ENCODE measurements around the gene CDX1.

The CDX1 gene

GRCh38 chr5:150184990-150185912 is 18.7 kb downstream of the CDX1 start:
- DNase-seq: no peak

GRCh38 chr5:150186137-150186536 is 19.6 kb downstream of the CDX1 start:
- no peak for DNase-seq

GRCh38 chr5:150186897-150187296 is 20.3 kb downstream of the CDX1 start:
- no peak for DNase-seq

DNA sequence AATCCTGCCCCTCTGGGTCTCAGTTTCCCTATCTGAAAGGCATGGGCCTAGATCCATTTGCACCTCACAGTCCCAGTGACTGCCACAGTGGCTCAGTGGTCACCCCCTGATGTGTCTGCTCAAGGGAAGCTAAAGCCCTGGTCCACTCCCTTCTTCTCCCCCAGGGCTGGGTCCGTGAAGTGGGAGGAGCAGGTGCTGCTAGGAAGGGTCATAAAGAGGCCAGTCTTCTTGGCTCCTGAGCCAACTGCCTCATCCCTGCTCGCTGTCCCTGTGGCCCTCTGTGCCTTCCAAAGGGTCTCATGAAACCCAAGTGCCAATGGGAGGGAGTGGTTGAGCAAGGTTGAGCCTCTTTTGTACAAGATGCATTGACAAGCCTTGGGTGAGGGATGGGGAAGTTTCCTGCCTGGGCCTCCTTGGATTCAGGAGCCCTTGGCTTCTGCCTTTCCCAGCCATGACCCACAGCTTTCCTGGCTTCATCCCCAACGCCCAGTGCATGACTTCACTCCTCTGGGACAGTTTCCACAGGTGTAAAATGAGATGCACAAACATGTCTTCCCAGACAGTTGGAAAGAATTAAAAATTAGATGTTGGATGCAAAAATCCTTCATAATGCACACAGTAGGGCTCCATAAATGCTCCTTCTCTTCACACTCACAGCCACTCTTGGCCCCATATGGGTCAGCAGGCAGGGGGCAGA is 21.7 kb downstream of the CDX1 start:
- no peak for DNase-seq

DNA sequence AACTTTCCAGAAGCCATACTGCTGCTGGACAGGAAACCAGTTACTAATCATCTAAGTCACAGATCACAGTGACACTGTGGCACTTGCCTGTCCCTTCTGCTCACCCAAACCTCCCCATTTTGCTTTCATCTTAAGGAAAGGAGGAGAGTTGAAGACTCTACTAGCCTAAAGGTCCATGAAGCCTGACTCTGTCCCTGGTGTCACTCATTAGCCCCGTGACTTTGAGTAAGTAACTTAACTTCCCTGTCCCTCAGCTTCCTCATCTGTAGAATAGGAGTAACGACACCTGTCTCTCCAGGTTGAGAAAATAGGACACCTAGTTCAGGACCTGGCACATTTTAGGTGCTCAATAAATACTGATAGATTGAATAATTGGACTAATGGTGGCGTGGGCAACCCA is 22.7 kb downstream of the CDX1 start:
- DNase-seq: no peak

DNA sequence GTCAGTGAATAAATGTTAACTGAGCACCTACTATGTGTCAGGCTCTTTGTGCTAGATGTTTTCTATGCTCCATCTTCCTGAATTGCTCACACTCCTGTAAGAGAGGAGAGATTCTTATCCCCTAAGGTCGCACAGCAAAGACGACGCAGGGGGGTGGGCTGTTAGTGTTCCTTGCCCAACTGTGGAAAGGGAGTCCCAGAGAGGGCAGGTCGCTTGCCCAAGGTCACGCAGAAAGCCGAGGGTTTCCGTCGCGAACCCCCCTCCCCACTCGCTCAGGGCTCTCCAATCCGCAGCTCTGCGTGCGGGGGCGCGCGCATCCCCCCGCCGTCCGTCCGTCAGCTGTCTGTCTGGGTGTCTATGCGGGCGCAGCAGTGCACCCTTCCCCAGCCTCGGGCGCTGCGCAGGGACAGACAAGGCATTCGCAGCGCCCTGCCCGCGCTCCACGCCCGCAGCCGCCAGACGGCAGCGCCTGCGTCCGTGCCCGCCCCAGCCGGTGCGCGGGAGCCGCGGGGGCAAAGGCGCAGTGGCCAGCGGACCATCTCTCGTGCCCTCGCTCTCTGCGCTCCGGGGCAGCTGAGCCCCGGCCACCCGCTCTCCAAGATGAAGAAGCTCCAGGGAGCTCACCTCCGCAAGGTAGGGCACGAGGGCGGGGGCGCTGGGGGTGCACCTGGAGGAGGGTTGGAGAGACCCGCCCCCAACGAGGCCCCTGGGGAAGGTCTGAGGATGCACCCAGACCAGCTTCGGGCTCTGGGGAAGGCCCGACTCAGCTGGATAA is 23.3 kb downstream of the CDX1 start, which contains the start of gene SLC6A7:
SLC6A7 (plus strand) TSS at position 335 of the 775 bp plus-strand sequence; CDS start at position 601, 266 bp downstream.
- no peak for DNase-seq

DNA sequence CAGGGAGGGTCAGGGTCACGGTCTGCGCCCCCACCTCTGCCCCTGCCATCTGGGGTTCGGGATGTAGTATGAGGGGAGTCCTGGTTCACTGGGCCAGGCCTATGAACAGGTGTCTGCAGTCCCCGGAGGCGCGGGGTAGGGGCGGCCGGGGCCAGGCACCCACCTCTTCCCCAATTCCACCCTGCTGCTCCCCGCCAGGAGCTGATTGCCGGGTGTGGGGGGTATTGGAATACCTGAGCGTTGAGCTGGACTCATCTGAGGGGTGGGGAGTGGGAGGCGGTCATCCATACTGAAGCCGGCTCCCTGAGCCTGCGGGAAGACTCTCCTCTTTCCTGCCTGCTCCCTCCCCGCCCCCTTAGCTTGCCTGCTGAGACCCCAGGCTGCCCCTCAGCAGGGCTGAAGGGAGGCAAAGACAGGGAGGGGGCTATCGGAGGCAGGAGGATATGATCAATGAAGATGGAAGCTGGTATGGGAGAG is 24.0 kb downstream of the CDX1 start:
- DNase-seq: no peak

- DNase-seq: no peak
These were observed 24.4 kb downstream of the CDX1 start for GRCh38 chr5:150190987-150191386.

DNA sequence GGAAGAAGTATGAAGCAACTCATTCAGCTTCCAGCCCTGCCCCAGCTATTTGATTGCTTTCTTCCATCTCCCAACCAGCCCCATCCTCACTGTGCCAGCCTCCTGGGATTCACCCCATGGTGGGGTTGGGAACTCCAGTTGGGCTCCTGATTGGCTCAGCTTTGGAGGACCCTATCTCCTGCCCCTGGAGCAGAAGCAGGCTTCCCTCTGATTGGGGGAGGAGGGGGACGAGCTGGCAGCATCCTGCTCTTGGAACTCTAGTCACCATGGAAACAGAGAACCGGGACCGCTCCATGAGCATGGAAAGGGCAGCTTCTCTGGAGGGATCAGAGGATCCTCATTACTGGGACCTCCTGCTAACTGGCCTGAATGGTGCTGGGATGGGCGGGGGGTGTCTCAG is 25.9 kb downstream of the CDX1 start:
- no peak for DNase-seq

GRCh38 chr5:150195736-150196485 is 29.3 kb downstream of the CDX1 start:
- no peak for DNase-seq

DNA sequence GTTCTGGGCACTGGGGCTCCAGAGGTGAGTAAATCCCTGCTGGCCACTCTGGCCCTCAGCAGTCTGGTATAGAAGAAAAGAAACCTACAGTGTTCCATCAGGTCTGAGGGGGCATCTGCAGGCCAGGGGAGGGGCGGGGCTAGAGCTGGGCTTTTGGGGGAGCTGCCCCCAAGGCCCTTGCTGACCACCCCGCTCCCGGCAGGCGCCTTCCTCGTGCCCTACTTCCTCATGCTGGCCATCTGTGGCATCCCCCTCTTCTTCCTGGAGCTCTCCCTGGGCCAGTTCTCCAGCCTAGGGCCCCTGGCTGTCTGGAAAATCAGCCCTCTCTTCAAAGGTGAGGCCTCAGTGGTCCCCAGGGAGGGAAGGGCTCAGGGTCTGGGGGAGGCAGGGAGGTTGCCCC is 29.9 kb downstream of the CDX1 start:
- no peak for DNase-seq

GRCh38 chr5:150196986-150197385 is 30.4 kb downstream of the CDX1 start:
- DNase-seq: no peak

- DNase-seq: no peak
These were observed 30.9 kb downstream of the CDX1 start for GRCh38 chr5:150197476-150197875.

DNA sequence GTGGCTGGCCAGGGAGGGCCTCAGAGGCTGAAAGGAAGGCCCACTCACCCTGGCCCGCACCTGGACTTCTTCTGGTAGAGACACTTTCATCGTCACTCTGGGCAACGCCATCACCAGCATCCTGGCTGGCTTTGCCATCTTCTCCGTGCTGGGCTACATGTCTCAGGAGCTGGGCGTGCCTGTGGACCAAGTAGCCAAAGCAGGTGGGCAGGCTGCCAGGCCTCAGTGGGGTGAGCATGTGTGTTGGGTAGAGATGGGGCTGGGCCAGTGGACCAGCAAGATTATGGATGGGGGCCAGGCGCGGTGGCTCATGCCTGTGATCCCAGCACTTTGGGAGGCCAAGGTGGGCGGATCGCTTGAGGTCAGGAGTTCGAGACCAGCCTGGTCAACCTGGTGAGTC is 35.9 kb downstream of the CDX1 start:
- no peak for DNase-seq

DNA sequence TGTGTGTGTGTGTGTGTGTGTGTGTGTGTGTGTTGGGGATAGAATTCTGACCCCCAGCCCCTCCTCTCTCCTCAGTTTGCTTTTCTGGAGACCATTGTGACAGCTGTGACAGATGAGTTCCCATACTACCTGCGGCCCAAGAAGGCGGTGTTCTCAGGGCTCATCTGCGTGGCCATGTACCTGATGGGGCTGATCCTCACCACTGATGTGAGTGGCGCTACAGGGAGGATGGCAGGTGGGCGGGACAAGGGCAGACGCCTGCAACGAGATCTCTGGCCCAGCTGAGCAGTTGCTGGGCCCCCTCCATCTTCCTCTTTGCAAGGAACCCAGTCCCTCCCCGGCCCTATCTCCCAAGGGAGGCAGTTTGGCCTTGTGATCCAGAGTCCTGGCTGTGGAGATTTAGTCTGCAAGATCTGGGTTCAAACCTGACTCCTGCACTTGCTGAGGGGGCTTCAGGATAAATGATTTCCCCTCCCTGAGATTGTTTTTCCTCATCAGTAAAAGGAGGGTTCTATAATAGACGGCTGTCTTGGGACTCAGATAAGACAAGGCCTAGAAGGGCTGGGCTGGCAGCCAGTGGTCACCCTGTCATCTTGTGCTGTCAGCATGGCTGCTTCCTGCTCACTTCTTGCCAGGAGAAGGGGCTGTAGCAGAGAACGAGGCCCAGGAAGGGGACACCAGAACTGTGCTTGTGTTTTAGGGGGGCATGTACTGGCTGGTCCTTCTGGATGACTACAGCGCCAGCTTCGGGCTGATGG is 37.4 kb downstream of the CDX1 start:
- DNase-seq: no peak

- no peak for DNase-seq
These were observed 38.0 kb downstream of the CDX1 start for GRCh38 chr5:150204590-150204960.

DNA sequence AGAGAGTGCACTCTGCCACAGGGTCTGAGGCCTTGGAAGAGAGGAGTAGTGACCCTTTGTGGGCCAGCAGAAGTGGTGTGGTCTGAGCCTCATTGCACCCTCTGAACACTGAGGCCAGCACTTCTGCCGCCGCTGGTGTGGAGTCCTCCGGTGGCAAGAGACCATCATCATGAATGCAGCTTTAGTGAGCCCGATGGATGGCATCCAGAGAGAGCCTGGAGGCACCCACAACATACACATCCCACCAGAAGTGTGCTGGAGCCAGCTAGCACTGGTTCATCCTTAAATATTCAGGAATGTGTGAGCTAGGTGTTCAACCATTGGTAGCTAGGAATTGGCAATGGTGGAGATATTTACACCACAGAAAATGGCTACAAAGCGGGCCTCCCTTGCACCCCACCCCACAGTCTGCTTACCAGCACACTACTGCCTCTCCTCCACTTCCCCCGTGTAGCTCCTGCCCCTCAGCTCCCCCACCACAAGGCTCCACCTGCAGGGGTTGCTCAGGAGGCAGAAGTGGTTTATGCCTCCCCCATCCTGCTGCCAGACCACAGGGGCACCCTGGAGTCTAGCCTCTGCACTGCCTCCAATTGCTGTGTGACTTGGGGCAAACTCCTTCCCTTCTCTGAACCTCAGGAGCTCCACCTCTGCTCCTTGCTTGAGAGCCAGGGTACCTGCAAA is 39.7 kb downstream of the CDX1 start:
- no peak for DNase-seq

GRCh38 chr5:150206779-150207115 is 40.2 kb downstream of the CDX1 start:
- no peak for DNase-seq

DNA sequence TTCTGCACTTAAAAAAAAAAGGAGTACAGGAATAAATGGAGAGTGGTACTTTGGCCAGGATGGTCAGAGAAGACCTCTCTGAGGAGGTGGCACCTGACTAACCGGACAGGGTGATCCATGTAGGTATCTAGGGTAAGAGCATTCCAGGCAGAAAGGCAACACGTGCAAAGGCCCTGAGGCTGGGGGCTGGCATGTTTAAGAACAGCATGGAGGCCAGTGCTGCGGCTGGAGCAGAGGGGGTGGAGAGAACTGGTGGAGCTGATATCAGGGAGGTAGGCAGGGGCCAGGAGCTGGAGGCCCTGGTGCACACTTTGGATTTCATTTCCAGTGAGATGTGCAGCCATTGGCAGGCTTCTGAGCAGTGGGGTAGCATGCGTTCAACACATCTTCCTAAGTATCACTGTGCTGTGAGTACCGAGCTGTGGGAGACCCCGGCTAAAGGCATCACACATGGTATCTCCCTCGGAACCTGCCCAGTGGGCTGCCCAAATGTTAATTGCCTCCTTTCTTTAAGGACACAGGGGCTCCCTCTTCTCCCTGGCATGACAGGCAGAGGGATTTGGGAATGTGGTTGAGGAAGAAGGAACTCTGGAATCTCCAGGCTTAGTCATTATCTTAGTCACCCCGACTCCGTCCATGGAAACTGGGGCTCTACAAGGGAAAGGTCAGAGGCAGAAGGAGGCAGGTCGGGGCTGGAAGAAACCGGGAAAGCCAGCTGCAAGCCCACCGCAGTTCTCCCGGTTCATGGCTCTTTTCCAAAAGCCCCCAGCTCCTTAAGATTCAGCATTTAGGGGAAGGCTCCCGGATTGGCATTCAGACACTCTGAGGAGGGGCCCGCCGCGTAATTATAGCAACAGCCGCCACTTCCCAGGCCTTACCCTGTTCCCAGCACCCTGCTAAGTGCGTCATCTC is 41.9 kb downstream of the CDX1 start:
- no peak for DNase-seq

DNA sequence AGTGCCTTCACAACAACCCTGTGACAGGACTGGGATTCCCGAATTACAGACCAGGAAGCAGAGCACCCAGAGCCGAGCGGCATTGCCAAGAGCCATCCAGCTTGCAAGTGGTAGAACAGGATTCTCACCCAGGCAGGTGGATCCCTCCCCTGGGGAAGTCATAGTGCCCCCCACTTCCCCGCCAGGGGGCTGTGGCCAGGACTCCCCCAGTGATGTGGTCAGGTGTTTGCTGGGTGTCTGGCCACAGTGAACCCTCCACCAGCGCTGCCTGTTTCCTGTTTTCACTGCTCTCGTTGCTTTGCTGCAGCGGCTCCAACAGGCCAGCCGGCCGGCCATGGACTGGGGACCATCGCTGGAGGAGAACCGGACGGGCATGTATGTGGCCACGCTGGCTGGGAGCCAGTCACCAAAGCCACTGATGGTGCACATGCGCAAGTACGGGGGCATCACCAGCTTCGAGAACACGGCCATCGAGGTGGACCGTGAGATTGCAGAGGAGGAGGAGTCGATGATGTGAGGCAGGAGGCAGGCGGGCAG is 42.6 kb downstream of the CDX1 start:
- DNase-seq: peak; percentile 72
